GOT3 (cell line): ENCODE results near the gene FARS2.
"Not testable (repeated sequence)": the region's sequence is repeated elsewhere in the genome, so short reads cannot be mapped to it uniquely, and the experiment has no call there.

ENCODE experiments used
- DNase-seq: peaks from one replicate; lab custom pipeline; 2025; ENCODE audit warnings: mixed read lengths; lab: John Stamatoyannopoulos, UW

FARS2 gene

GRCh38 chr6:5699064-5699463 is 437.8 kb downstream of the FARS2 start:
- DNase-seq: not testable (repeated sequence)

- no peak for DNase-seq
Observed at GRCh38 chr6:5701174-5701573, 439.9 kb downstream of the FARS2 start.

- no peak for DNase-seq
Observed at GRCh38 chr6:5704708-5705107, 443.4 kb downstream of the FARS2 start.

- no peak for DNase-seq
Observed at GRCh38 chr6:5705252-5705651, 443.9 kb downstream of the FARS2 start.

DNA sequence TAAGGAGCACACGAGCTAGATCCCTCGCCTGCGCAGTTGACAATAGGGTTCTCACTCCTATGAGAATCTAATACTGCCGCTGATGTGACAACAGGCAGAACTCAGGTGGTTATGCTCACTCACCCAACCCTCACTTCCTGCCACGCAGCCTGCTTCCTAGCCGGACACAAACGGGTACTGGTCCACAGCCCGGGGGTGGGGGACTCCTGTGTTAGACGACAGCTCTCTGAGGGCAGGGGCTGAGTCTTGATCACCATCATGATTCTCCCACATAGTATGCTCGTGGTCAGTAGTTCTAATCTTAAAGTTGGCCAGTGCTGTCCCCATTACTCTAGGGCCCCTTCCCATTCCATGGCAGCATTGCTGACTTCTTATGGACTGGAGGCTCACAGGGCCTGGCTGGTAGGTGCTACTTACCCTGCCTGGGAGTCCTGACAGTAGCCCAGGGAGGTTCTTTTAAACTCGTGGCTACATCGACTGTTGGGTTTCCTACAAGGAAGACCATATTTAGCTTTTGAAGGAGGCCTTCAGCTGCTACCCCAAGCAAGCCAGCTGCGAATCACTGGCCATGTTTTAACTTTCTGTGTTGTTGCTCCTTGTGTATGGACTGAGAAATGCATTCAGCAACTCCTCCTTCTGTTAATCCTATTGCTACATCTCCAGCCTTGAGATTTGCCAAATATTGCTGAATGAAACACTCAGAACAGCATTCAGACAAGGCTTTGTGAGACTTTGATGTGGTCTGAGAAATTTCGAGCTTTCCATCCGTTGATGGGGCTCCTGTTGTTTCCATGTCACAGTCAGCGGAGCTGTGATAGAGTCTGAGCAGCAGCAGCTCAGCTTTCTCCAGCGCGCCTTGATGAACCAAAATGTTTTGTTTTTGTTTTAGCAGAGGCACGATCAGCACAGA is 445.1 kb downstream of the FARS2 start:
- DNase-seq: no peak

DNA sequence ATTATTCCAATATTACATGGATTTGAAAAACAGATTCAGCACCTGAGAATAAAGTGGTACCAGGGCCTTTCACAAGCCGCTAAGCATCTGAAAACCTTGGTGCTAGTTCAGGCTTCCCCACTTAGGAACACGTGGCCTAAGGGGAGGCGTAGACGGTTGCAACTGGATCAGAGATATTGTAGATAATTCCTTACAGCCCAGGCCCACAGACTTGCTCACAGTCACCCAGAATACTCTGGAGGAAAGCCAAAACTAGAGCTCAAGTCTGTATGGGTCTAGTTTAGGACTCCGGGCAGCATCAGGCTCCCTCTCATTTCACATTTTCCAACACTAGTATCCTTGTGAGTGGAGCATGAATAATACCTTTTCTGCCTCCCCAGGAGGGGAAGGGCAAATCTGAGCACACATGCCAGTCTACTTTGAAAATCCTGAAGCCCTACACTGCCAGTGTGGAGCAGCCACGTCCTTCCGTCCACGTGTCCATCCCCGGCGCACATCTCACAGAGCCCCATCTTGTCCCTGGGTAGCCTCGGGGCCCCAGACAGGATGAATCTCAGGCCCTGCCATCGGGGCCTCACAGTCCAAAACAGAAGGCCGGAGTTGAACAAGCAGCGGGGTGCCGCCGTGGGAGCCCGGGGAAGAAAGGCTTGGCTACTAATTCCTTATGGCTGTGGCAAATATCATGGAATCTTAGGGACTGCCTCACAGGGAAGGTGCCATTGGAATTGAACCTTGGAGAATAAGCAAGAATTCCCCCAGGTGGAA is 446.1 kb downstream of the FARS2 start:
- no peak for DNase-seq

GRCh38 chr6:5710516-5710915 is 449.2 kb downstream of the FARS2 start:
- DNase-seq: no peak

DNA sequence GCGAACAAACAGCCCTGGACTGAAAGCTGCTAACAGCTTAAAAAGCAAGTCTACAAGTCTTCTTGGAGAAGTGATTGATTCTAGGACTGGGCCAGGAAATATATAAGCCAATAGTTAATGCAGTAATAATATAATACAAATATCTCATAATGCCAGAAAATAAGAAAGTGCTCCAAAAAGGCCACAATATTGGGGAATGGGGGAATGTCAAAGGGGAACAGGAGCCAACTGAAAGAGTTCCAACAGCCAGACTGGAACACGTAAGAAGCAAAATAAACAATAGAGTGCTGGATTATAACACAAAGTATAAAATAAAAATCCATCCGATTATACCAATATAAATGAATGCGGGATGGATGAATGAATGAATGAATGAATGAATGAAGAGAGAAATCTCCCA is 449.6 kb downstream of the FARS2 start:
- DNase-seq: no peak

DNA sequence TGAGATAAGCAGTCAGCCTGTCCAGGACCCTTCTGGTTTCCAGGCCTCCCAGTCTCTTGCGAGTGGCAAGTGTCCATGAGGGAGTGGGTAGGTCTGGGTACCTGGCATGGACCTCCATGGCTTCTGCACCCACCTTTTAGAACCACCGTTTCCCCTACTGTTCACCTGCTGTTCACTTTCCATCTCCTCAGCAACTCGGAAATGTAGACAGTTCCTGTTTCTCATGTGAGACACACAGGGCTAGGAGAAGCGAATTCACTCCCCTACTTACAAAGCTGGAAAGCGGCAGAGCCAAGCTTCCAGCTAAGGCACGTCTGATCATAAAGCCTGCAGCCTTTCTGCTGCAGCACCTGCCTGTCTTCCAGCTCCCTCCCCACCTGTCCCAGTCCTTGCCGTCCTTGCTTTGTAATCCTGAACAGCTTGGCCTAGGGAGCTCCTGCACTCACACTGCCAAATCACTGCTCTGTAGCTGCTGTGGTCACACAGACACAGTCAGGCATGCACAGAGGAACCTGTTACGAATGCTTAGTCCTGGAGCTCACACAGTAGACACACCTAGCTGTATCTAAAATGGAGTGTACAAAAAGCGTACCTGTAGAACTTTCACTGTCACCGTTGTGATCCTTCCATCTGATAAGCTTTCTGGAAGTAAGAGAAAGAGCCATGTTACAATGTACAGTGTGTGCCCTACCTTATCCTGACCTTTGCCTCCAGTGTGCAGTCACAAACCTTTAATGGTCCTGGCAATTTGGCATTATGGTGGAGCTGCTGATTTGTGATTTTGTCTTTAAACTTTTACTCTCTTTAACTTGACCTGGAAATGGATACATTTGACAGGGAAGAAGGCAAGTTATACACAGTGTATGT is 451.3 kb downstream of the FARS2 start:
- DNase-seq: no peak

GRCh38 chr6:5713519-5713918 is 452.2 kb downstream of the FARS2 start:
- DNase-seq: no peak

GRCh38 chr6:5718231-5718947 is 457.1 kb downstream of the FARS2 start:
- DNase-seq: no peak

- no peak for DNase-seq
Observed at GRCh38 chr6:5723841-5724691, 462.8 kb downstream of the FARS2 start.

- no peak for DNase-seq
Observed at GRCh38 chr6:5724911-5725310, 463.6 kb downstream of the FARS2 start.

GRCh38 chr6:5726976-5727718 is 465.8 kb downstream of the FARS2 start:
- no peak for DNase-seq

- DNase-seq: no peak
Observed at GRCh38 chr6:5728351-5729079, 467.2 kb downstream of the FARS2 start.

GRCh38 chr6:5729080-5729434 is 467.7 kb downstream of the FARS2 start:
- no peak for DNase-seq

GRCh38 chr6:5729813-5730517 is 468.7 kb downstream of the FARS2 start:
- DNase-seq: no peak

DNA sequence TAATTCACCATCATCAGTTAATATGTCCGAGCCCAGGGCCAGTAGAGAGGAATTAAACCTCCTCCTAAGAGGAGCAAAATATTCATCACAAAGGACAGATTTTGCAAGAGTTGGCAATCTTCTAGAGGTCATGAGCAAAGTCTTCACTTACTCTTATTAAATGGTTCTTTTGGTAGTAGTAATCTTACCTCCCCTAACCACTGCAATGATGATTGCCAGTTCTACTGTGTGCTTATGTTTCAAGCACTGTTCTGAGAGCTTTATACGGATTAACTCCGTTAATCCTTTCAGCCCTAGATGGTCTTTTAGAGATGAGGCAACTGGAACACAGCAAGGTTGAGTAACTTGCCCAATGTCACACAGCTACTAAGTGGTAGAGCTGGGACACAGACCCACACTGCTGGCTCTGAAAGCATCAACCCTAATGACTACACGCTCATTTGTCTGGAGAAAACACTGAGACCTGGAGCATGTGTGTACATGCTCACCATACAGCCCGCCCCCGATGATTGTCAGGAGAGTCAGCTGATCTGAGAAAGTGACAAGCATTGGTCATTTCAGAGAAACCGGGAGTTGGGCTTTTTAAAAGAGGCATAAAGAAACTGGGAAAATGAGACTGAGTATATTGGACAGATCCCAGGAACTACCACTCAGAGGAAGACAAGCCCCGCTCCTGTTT is 469.4 kb downstream of the FARS2 start:
- no peak for DNase-seq
